H1 (cell line): Measurements from ENCODE around the gene FAAP100.

ENCODE experiments used
- CHD2 ChIP-seq: IDR thresholded peaks from 2 replicates; pipeline ENCODE4 v1.6.1; 2012; ENCODE audit warnings: low read length, improper control_type of control experiment
- EP300 ChIP-seq, 2 experiments: IDR thresholded peaks; 1 replicate in 1 of 2; 2 replicates in 1 of 2; pipeline ENCODE4 v1.6.1; 2011 to 2012; ENCODE audit warnings: low read depth in 2 of 2, low read length in 2 of 2, mild to moderate bottlenecking in 2 of 2, borderline replicate concordance in 1 of 2, inconsistent platforms in 1 of 2, moderate library complexity in 1 of 2
- EZH2 ChIP-seq: fragments of 200-600 bp; sonication (generic); IDR thresholded peaks from 2 replicates; pipeline ENCODE4 v1.7.1; 2012; ENCODE audit warnings: low read depth, mild to moderate bottlenecking, moderate library complexity, low read length, inconsistent platforms; ENCODE audit not compliant: severe bottlenecking
- GABPA ChIP-seq: IDR thresholded peaks from 2 replicates; pipeline ENCODE4 v1.6.1; 2011; ENCODE audit warnings: mild to moderate bottlenecking, low read length, moderate library complexity, borderline replicate concordance; ENCODE audit not compliant: insufficient read depth
- HDAC6 ChIP-seq: IDR thresholded peaks from one replicate; pipeline ENCODE4 v1.7.1; 2012; ENCODE audit warnings: low read depth, mild to moderate bottlenecking, inconsistent platforms, low read length, moderate library complexity
- JUN ChIP-seq: IDR thresholded peaks from 2 replicates; pipeline ENCODE4 v1.6.1; 2011; ENCODE audit warnings: low read depth, mild to moderate bottlenecking, improper control_type of control experiment, low read length
- POLR2AphosphoS5 ChIP-seq: IDR thresholded peaks from 2 replicates; pipeline ENCODE4 v1.6.1; 2011; ENCODE audit warnings: low read depth, low read length
- SIN3A ChIP-seq, 2 experiments: IDR thresholded peaks in 1 of 2; conservative IDR thresholded peaks in 1 of 2; 2 replicates each; pipeline ENCODE4 v1.6.1; 2011 to 2012; ENCODE audit warnings: low read length in 2 of 2, improper control_type of control experiment in 1 of 2, low read depth in 1 of 2, mild to moderate bottlenecking in 1 of 2
- SP2 ChIP-seq: IDR thresholded peaks from 2 replicates; pipeline ENCODE4 v1.6.1; 2012; ENCODE audit warnings: mild to moderate bottlenecking, low read length, inconsistent platforms
- SUZ12 ChIP-seq: fragments of 200-600 bp; sonication (generic); IDR thresholded peaks from 2 replicates; pipeline ENCODE4 v1.6.1; 2012; ENCODE audit warnings: mild to moderate bottlenecking, inconsistent platforms, low read length, moderate library complexity, mixed read lengths
- TBP ChIP-seq: IDR thresholded peaks from 2 replicates; pipeline ENCODE4 v1.6.1; 2011; ENCODE audit warnings: low read depth, low read length, improper control_type of control experiment
- TCF12 ChIP-seq: IDR thresholded peaks from 2 replicates; pipeline ENCODE4 v1.6.1; 2011; ENCODE audit warnings: low read depth, mild to moderate bottlenecking, low read length
- TF ChIP-seq, protein P1 (sequence below), 3 experiments: IDR thresholded peaks; 1 replicate in 2 of 3; 2 replicates in 1 of 3; pipeline versions ENCODE4 v1.5.1 to v1.6.1; 2011; ENCODE audit warnings: low read length in 3 of 3, mild to moderate bottlenecking in 3 of 3, inconsistent platforms in 2 of 3, low read depth in 1 of 3, moderate library complexity in 1 of 3; ENCODE audit not compliant: insufficient read depth in 1 of 3; ENCODE audit errors: control extremely low read depth in 1 of 3
- TF ChIP-seq, protein P2 (sequence below): IDR thresholded peaks from 2 replicates; pipeline ENCODE4 v1.6.1; 2012; ENCODE audit warnings: inconsistent platforms

- no peak for TF ChIP-seq JUN
- TF ChIP-seq, protein P1, sequence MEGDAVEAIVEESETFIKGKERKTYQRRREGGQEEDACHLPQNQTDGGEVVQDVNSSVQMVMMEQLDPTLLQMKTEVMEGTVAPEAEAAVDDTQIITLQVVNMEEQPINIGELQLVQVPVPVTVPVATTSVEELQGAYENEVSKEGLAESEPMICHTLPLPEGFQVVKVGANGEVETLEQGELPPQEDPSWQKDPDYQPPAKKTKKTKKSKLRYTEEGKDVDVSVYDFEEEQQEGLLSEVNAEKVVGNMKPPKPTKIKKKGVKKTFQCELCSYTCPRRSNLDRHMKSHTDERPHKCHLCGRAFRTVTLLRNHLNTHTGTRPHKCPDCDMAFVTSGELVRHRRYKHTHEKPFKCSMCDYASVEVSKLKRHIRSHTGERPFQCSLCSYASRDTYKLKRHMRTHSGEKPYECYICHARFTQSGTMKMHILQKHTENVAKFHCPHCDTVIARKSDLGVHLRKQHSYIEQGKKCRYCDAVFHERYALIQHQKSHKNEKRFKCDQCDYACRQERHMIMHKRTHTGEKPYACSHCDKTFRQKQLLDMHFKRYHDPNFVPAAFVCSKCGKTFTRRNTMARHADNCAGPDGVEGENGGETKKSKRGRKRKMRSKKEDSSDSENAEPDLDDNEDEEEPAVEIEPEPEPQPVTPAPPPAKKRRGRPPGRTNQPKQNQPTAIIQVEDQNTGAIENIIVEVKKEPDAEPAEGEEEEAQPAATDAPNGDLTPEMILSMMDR (IDR thresholded peaks at IDR 0.05; ENCODE audit: control extremely low read depth in 1 of 3, insufficient read depth in 1 of 3, low read depth in 1 of 3, low read length in 3 of 3) = peak; percentile 91 to 97 (median 94)
- TF ChIP-seq SP2 = no peak
- TF ChIP-seq EZH2 = no peak
- no peak for TF ChIP-seq EP300 (IDR thresholded peaks at IDR 0.05; ENCODE audit: borderline replicate concordance in 1 of 2, low read depth in 2 of 2, low read length in 2 of 2)
- no peak for TF ChIP-seq SUZ12
- no peak for TF ChIP-seq HDAC6
- TF ChIP-seq, protein P2, sequence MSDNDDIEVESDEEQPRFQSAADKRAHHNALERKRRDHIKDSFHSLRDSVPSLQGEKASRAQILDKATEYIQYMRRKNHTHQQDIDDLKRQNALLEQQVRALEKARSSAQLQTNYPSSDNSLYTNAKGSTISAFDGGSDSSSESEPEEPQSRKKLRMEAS = peak; percentile 97
- TF ChIP-seq SIN3A (conservative IDR thresholded peaks at IDR 0.05 in 1 of 2, IDR thresholded peaks at IDR 0.05 in 1 of 2; ENCODE audit: low read depth in 1 of 2, low read length in 2 of 2) = 0 out of 4 replicates have a peak, but pooled peaks of 1 of the 2 experiments have one; percentile 53
- TF ChIP-seq GABPA = peak; percentile 80; the same call in 1 of the 2 replicates
- TF ChIP-seq CHD2 = no peak
- peak; percentile 79; the same call in 1 of the 2 replicates for TF ChIP-seq TCF12
- no peak for TF ChIP-seq TBP
- TF ChIP-seq POLR2AphosphoS5 = no peak
Observed at GRCh38 chr17:81537343-81537855, 14.8 kb downstream of the FAAP100 start.
